GM21526 (cell line): ENCODE measurements around the gene FPR2.
"Not testable (repeated sequence)": the region's sequence is repeated elsewhere in the genome, so short reads cannot be mapped to it uniquely, and the experiment has no call there.

Experiments used
- ATAC-seq: cut with Tn5 transposase; IDR thresholded peaks from one replicate; pipeline ENCODE4 v1.9.1; 2021; ENCODE audit warnings: moderate library complexity; ENCODE audit not compliant: unreplicated experiment, low FRiP score

The FPR2 gene

GRCh38 chr19:51738523-51738922, 22.5 kb upstream of the FPR2 start:
- ATAC-seq: not testable (repeated sequence)

- ATAC-seq: no peak
Observed at GRCh38 chr19:51739466-51740213, 21.3 kb upstream of the FPR2 start.

GRCh38 chr19:51740356-51740755, 20.6 kb upstream of the FPR2 start:
- no peak for ATAC-seq

GRCh38 chr19:51742789-51743188, 18.2 kb upstream of the FPR2 start:
- ATAC-seq: no peak

GRCh38 chr19:51743405-51743804, 17.6 kb upstream of the FPR2 start:
- no peak for ATAC-seq

GRCh38 chr19:51746731-51747130, 14.2 kb upstream of the FPR2 start:
- no peak for ATAC-seq

- no peak for ATAC-seq
Observed at GRCh38 chr19:51749979-51750378, 11.0 kb upstream of the FPR2 start.

- ATAC-seq: no peak
Observed at GRCh38 chr19:51750400-51751094, 10.4 kb upstream of the FPR2 start.

- ATAC-seq: no peak
Observed at GRCh38 chr19:51751655-51752054, 9.3 kb upstream of the FPR2 start, which contains the start of gene FPR1. TSS of gene FPR1 (minus strand) at chr19:51751878. CDS start at chr19:51746994, 4,884 bp downstream.

- ATAC-seq: no peak
Observed at GRCh38 chr19:51754109-51754508, 6.9 kb upstream of the FPR2 start.

GRCh38 chr19:51754770-51755169, 6.2 kb upstream of the FPR2 start:
- no peak for ATAC-seq

GRCh38 chr19:51755571-51755970, 5.4 kb upstream of the FPR2 start:
- ATAC-seq: no peak

- no peak for ATAC-seq
Observed at GRCh38 chr19:51761696-51762095, 716 bp downstream of the FPR2 start.

- no peak for ATAC-seq
Observed at GRCh38 chr19:51765086-51765485, 4.1 kb downstream of the FPR2 start.

- ATAC-seq: no peak
Observed at GRCh38 chr19:51766461-51766860, 5.5 kb downstream of the FPR2 start.

- ATAC-seq: no peak
Observed at GRCh38 chr19:51771376-51772130, 10.6 kb downstream of the FPR2 start.

- ATAC-seq: no peak
Observed at GRCh38 chr19:51772977-51773376, 12.0 kb downstream of the FPR2 start.

- not testable (repeated sequence) for ATAC-seq
Observed at GRCh38 chr19:51776561-51776960, 15.6 kb downstream of the FPR2 start.

- no peak for ATAC-seq
Observed at GRCh38 chr19:51777570-51778462, 16.8 kb downstream of the FPR2 start.

GRCh38 chr19:51779181-51779580, 18.2 kb downstream of the FPR2 start:
- no peak for ATAC-seq
